ENCODE data around the gene PXK.

GRCh38 chr3:58411851-58412830 is 79.4 kb downstream of the PXK start:
- no peak for TF ChIP-seq CTCF (conservative IDR thresholded peaks at IDR 0.05; ENCODE audit: low read length)
- no peak for TF ChIP-seq EZH2phosphoT487 (IDR thresholded peaks at IDR 0.05; ENCODE audit: borderline replicate concordance, low read depth, low read length)

Measured in OCI-LY7 (cell line).